HEK293 (cell line): Measurements from ENCODE around the gene LTB4R.

ENCODE experiments used
- CTCF ChIA-PET: fragments of 350-600 bp; formaldehyde crosslinking; extraction: SDS; loops from one replicate; lab custom pipeline; 2021; ENCODE audit warnings: antibody characterized with exemption; lab: Yijun Ruan, JAX
- POLR2A ChIA-PET: fragments of 300-600 bp; formaldehyde crosslinking; extraction: SDS; loops from one replicate; lab custom pipeline; 2020; ENCODE audit warnings: antibody characterized with exemption, inconsistent platforms; lab: Yijun Ruan, JAX
- H3K27ac ChIP-seq: fragments of 200-500 bp; sonication (Bioruptor generic); 2 replicates; pipeline ENCODE4 v1.5.1; 2014; ENCODE audit warnings: low read depth, low read length, control low read depth, inconsistent platforms; ENCODE audit errors: extremely low read depth
- H3K36me3 ChIP-seq, 2 experiments: fragments of 200-500 bp in 1 of 2; sonication (Bioruptor generic) in 1 of 2; 1 replicate in 1 of 2; 2 replicates in 1 of 2; pipeline ENCODE4 v1.5.1; 2014 to 2017; ENCODE audit warnings: inconsistent platforms in 2 of 2, low read length in 2 of 2; ENCODE audit not compliant: control insufficient read depth in 2 of 2, insufficient read depth in 1 of 2
- H3K4me1 ChIP-seq: fragments of 200-500 bp; sonication (Bioruptor generic); 2 replicates; pipeline ENCODE4 v1.5.1; 2014; ENCODE audit warnings: mild to moderate bottlenecking, low read length, inconsistent platforms; ENCODE audit not compliant: control insufficient read depth, insufficient read depth
- H3K4me3 ChIP-seq: 2 replicates; pipeline ENCODE4 v1.5.1; 2011; ENCODE audit warnings: low read depth, mild to moderate bottlenecking, control low read depth, low read length, moderate library complexity
- H3K9me3 ChIP-seq: fragments of 200-500 bp; sonication (Bioruptor generic); 2 replicates; pipeline ENCODE4 v1.5.1; 2014; ENCODE audit warnings: low read depth, low read length, inconsistent platforms; ENCODE audit not compliant: control insufficient read depth, insufficient read depth
- KLF1 ChIP-seq: fragments of 450-650 bp; formaldehyde crosslinking; IDR thresholded peaks from 2 replicates; pipeline ENCODE4 v1.5.1; 2016; ENCODE audit warnings: missing biosample characterization, missing genetic modification characterization
- KLF10 ChIP-seq: fragments of 450-650 bp; IDR thresholded peaks from 2 replicates; pipeline ENCODE4 v1.5.1; 2018; ENCODE audit warnings: missing biosample characterization, mild to moderate bottlenecking, missing genetic modification characterization
- OVOL3 ChIP-seq: fragments of 450-650 bp; formaldehyde crosslinking; IDR thresholded peaks from 2 replicates; pipeline ENCODE4 v1.5.1; 2016; ENCODE audit warnings: missing biosample characterization, missing genetic modification characterization
- PRDM2 ChIP-seq: fragments of 450-650 bp; formaldehyde crosslinking; IDR thresholded peaks from 2 replicates; pipeline ENCODE4 v1.5.1; 2016; ENCODE audit warnings: missing biosample characterization, missing genetic modification characterization, borderline replicate concordance
- RBAK ChIP-seq: fragments of 450-650 bp; formaldehyde crosslinking; IDR thresholded peaks from 2 replicates; pipeline ENCODE4 v1.5.1; 2016; ENCODE audit warnings: missing biosample characterization, missing genetic modification characterization
- ZNF169 ChIP-seq: fragments of 450-650 bp; formaldehyde crosslinking; IDR thresholded peaks from 2 replicates; pipeline ENCODE4 v1.5.1; 2016; ENCODE audit warnings: missing biosample characterization, missing genetic modification characterization
- ZNF174 ChIP-seq: fragments of 450-650 bp; formaldehyde crosslinking; IDR thresholded peaks from 2 replicates; pipeline ENCODE4 v1.5.0; 2017; ENCODE audit warnings: missing biosample characterization, mild to moderate bottlenecking, missing genetic modification characterization
- ZNF202 ChIP-seq: fragments of 450-650 bp; formaldehyde crosslinking; IDR thresholded peaks from 2 replicates; pipeline ENCODE4 v1.5.1; 2016; ENCODE audit warnings: missing biosample characterization, missing genetic modification characterization, borderline replicate concordance
- ZNF266 ChIP-seq: fragments of 450-650 bp; formaldehyde crosslinking; IDR thresholded peaks from 2 replicates; pipeline ENCODE4 v1.5.1; 2016; ENCODE audit warnings: missing biosample characterization, missing genetic modification characterization, low read depth
- ZNF341 ChIP-seq: fragments of 450-650 bp; formaldehyde crosslinking; IDR thresholded peaks from 2 replicates; pipeline ENCODE4; 2016; ENCODE audit warnings: low read depth, missing biosample characterization, missing genetic modification characterization
- ZNF354C ChIP-seq: fragments of 450-650 bp; formaldehyde crosslinking; IDR thresholded peaks from 2 replicates; pipeline ENCODE4 v1.5.1; 2016; ENCODE audit warnings: missing biosample characterization, missing genetic modification characterization, low read depth, borderline replicate concordance
- ZNF416 ChIP-seq: fragments of 450-650 bp; formaldehyde crosslinking; IDR thresholded peaks from 2 replicates; pipeline ENCODE4 v1.5.1; 2016; ENCODE audit warnings: missing biosample characterization, missing genetic modification characterization
- ZNF549 ChIP-seq: fragments of 450-650 bp; IDR thresholded peaks from 2 replicates; pipeline ENCODE4 v1.5.1; 2018; ENCODE audit warnings: missing biosample characterization, missing genetic modification characterization, mild to moderate bottlenecking, inconsistent platforms, moderate library complexity
- ZNF560 ChIP-seq: fragments of 450-650 bp; formaldehyde crosslinking; IDR thresholded peaks from 2 replicates; pipeline ENCODE4 v1.5.1; 2017; ENCODE audit warnings: missing biosample characterization, missing genetic modification characterization, borderline replicate concordance
- ZNF580 ChIP-seq: fragments of 450-650 bp; formaldehyde crosslinking; IDR thresholded peaks from 2 replicates; pipeline ENCODE4 v1.5.1; 2016; ENCODE audit warnings: missing biosample characterization, missing genetic modification characterization
- ZNF585B ChIP-seq: fragments of 450-650 bp; formaldehyde crosslinking; IDR thresholded peaks from 2 replicates; pipeline ENCODE4 v1.5.1; 2016; ENCODE audit warnings: missing biosample characterization, missing genetic modification characterization
- ZNF621 ChIP-seq: fragments of 450-650 bp; formaldehyde crosslinking; IDR thresholded peaks from 2 replicates; pipeline ENCODE4 v1.5.1; 2017; ENCODE audit warnings: missing biosample characterization, missing genetic modification characterization
- ZNF626 ChIP-seq: fragments of 450-650 bp; sonication (Bioruptor Pico); formaldehyde crosslinking; IDR thresholded peaks from 2 replicates; pipeline ENCODE4 v1.5.1; 2018; ENCODE audit warnings: missing biosample characterization, missing genetic modification characterization, inconsistent platforms
- ZNF629 ChIP-seq: fragments of 450-650 bp; formaldehyde crosslinking; IDR thresholded peaks from 2 replicates; pipeline ENCODE4 v1.5.1; 2017; ENCODE audit warnings: missing biosample characterization, missing genetic modification characterization
- ZNF791 ChIP-seq: fragments of 450-650 bp; formaldehyde crosslinking; IDR thresholded peaks from 2 replicates; pipeline ENCODE4 v1.5.1; 2016; ENCODE audit warnings: missing biosample characterization, missing genetic modification characterization
- ZSCAN16 ChIP-seq: fragments of 450-650 bp; formaldehyde crosslinking; IDR thresholded peaks from 2 replicates; pipeline ENCODE4 v1.5.1; 2016; ENCODE audit warnings: missing biosample characterization, missing genetic modification characterization
- TF ChIP-seq, protein P1 (sequence below): fragments of 450-650 bp; formaldehyde crosslinking; IDR thresholded peaks from 2 replicates; pipeline ENCODE4 v1.5.1; 2016; ENCODE audit warnings: missing biosample characterization, missing genetic modification characterization
- TF ChIP-seq, protein P2 (sequence below): fragments of 450-650 bp; formaldehyde crosslinking; IDR thresholded peaks from 2 replicates; pipeline ENCODE4 v1.5.1; 2017; ENCODE audit warnings: missing biosample characterization, missing genetic modification characterization

The LTB4R gene

GRCh38 chr14:24312736-24313507 lies 1.6 kb downstream of the LTB4R start:
- H3K27ac ChIP-seq, result no peak overlapping the region
- no peaks in the 10 kb centered on the region for H3K9me3 ChIP-seq
- H3K4me1 ChIP-seq, result no peaks in the 10 kb centered on the region
- POLR2A ChIA-PET, result no interaction called here
- CTCF ChIA-PET, result interaction anchor here (0.5 to 1.3 kb wide), 4 partner anchors 13 to 119 kb away, joined by 3 to 5 read pairs (median 4); partner anchors contain the start of genes DHRS1 and NOP9
- peaks cover 0 to 50% of the 10 kb centered on the region in 2 experiments; a peak in 2 of 3 replicates for H3K36me3 ChIP-seq
- TF ChIP-seq, protein P1, sequence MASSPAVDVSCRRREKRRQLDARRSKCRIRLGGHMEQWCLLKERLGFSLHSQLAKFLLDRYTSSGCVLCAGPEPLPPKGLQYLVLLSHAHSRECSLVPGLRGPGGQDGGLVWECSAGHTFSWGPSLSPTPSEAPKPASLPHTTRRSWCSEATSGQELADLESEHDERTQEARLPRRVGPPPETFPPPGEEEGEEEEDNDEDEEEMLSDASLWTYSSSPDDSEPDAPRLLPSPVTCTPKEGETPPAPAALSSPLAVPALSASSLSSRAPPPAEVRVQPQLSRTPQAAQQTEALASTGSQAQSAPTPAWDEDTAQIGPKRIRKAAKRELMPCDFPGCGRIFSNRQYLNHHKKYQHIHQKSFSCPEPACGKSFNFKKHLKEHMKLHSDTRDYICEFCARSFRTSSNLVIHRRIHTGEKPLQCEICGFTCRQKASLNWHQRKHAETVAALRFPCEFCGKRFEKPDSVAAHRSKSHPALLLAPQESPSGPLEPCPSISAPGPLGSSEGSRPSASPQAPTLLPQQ (tag by site-specific recombination), result no peak
- TF ChIP-seq, protein P2, sequence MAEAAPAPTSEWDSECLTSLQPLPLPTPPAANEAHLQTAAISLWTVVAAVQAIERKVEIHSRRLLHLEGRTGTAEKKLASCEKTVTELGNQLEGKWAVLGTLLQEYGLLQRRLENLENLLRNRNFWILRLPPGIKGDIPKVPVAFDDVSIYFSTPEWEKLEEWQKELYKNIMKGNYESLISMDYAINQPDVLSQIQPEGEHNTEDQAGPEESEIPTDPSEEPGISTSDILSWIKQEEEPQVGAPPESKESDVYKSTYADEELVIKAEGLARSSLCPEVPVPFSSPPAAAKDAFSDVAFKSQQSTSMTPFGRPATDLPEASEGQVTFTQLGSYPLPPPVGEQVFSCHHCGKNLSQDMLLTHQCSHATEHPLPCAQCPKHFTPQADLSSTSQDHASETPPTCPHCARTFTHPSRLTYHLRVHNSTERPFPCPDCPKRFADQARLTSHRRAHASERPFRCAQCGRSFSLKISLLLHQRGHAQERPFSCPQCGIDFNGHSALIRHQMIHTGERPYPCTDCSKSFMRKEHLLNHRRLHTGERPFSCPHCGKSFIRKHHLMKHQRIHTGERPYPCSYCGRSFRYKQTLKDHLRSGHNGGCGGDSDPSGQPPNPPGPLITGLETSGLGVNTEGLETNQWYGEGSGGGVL (tag by site-specific recombination), result no peak
- no peak for TF ChIP-seq ZNF354C
- TF ChIP-seq ZNF549 (tag by site-specific recombination), result no peak
- TF ChIP-seq OVOL3 (tag by site-specific recombination), result no peak
- TF ChIP-seq PRDM2, result no peak
- no peak for TF ChIP-seq KLF10
- no peak for TF ChIP-seq ZNF266 (tag by site-specific recombination)
- no peak for TF ChIP-seq ZNF174 (tag by site-specific recombination)
- no peak overlapping the region for H3K4me3 ChIP-seq

DNA sequence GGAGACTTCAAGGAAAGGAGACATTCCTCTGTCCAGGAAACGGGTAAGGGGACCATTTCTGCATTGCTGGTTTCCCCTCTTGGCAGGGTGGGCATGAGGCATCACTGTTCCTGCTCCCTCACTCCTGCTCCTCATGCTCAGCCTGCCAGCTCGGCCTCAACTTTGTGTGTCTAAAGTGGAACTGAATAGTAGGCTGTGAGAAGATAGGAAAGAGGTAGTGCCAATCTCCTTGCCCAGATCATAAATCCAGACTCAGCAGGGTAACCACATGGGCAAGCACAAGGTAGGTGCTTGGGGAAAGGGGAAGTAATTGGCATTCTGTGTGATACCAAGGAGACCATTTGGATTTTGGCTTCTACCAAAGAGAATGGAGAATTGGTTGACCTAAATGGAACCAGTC lies 2.6 kb downstream of the LTB4R start:
- Histone ChIP-seq H3K27ac (no peak overlapping the region), H3K4me1 (no peaks in the 10 kb centered on the region), H3K4me3 (no peak overlapping the region), H3K9me3 (no peaks in the 10 kb centered on the region), H3K36me3 (peaks cover 0 to 42% of the 10 kb centered on the region in 2 experiments; a peak in 1 of 3 replicates)
- ChIA-PET CTCF (interaction anchor here (1.0 to 1.3 kb wide), 3 partner anchors 17 to 118 kb away, joined by 3 to 5 read pairs (median 4); no protein-coding TSS in a partner anchor), POLR2A (no interaction called here)
- no peak for TF ChIP-seq ZNF341 (tag by site-specific recombination)
- no peak for TF ChIP-seq ZNF580 (tag by site-specific recombination)
- TF ChIP-seq ZNF629 (tag by site-specific recombination), result no peak
- no peak for TF ChIP-seq ZNF626 (tag by site-specific recombination)
- no peak for TF ChIP-seq ZNF585B (tag by site-specific recombination)
- TF ChIP-seq KLF1 (tag by site-specific recombination), result no peak
- TF ChIP-seq ZNF169 (tag by site-specific recombination), result no peak
- no peak for TF ChIP-seq ZNF416
- no peak for TF ChIP-seq ZNF621 (tag by site-specific recombination)
- TF ChIP-seq ZNF560 (tag by site-specific recombination), result no peak
- no peak for TF ChIP-seq RBAK (tag by site-specific recombination)
- TF ChIP-seq ZSCAN16 (tag by site-specific recombination), result no peak
- no peak for TF ChIP-seq ZNF791
- TF ChIP-seq, protein P2 (tag by site-specific recombination), result no peak
- no peak for TF ChIP-seq ZNF202
